GM12878 (cell line): ENCODE data around the gene IDH3G. TPM values are rescaled to one million over a fixed set of nuclear protein-coding genes. Genes with fewer than 3 reads are reported as not detected.

ENCODE experiments used
- ATAC-seq: fragments of 200-7000 bp; cut with Tn5 transposase; 3 replicates; pipeline ENCODE4 v1.9.1; 2020; ENCODE audit warnings: mild to moderate bottlenecking, moderate library complexity
- BruUV-seq: library from RNA; stranded (reverse); fragments of 400-500 nt; replicated peaks from 2 replicates; lab custom pipeline; 2021; lab: Mats Ljungman, UMichigan
- CTCF ChIA-PET: fragments of 300-600 bp; sonication (Branson Sonifier 250); formaldehyde crosslinking; extraction: SDS; loops from one replicate; lab custom pipeline; 2021; ENCODE audit warnings: inconsistent platforms; lab: Yijun Ruan, JAX
- POLR2A ChIA-PET: fragments of 350-600 bp; formaldehyde crosslinking; extraction: SDS; loops from one replicate; lab custom pipeline; 2021; ENCODE audit warnings: inconsistent platforms; lab: Charles Lee
- RAD21 ChIA-PET: fragments of 300-600 bp; sonication (Branson Sonifier 250); formaldehyde crosslinking; loops from one replicate; lab custom pipeline; 2023; ENCODE audit warnings: antibody characterized with exemption; ENCODE audit not compliant: unreplicated experiment; lab: Charles Lee
- SMC1A ChIA-PET: fragments of 300-600 bp; sonication (Branson Sonifier 250); formaldehyde crosslinking; loops from one replicate; lab custom pipeline; 2023; ENCODE audit not compliant: unreplicated experiment, uncharacterized antibody; lab: Charles Lee
- DNase-seq: peaks from one replicate; pipeline ENCODE4 v3.0.0-alpha.2; 2011; ENCODE audit warnings: low read depth, low spot score
- FAIRE-seq: peaks from 3 replicates; lab custom pipeline; 2011; peaks lifted over from hg19 to GRCh38; lab: Jason Lieb, UNC
- H2AFZ ChIP-seq: 2 replicates; pipeline ENCODE4 v1.6.0; 2011; ENCODE audit warnings: low read depth, low read length, control low read depth; ENCODE audit not compliant: control insufficient read depth
- H3K27ac ChIP-seq: 2 replicates; pipeline ENCODE4 v1.5.1; 2011; ENCODE audit warnings: control low read depth; ENCODE audit not compliant: control insufficient read depth, insufficient read depth
- H3K27me3 ChIP-seq, 2 experiments: replicated peaks in 1 of 2; 2 replicates each; pipeline versions ENCODE4 v1.6.0 to v1.6.1; 2011; ENCODE audit warnings: low read length in 1 of 2; ENCODE audit not compliant: control insufficient read depth in 2 of 2, insufficient read depth in 2 of 2
- H3K36me3 ChIP-seq, 2 experiments: 2 replicates each; pipeline ENCODE4 v1.5.1; 2011; ENCODE audit warnings: low read length in 1 of 2; ENCODE audit not compliant: control insufficient read depth in 2 of 2, insufficient read depth in 2 of 2
- H3K4me1 ChIP-seq: 2 replicates; pipeline ENCODE4 v1.6.1; 2011; ENCODE audit warnings: mild to moderate bottlenecking, low read length, moderate library complexity, mixed read lengths; ENCODE audit not compliant: control insufficient read depth, insufficient read depth
- H3K4me2 ChIP-seq: 2 replicates; pipeline ENCODE4 v1.6.0; 2011; ENCODE audit warnings: control low read depth; ENCODE audit not compliant: control insufficient read depth, insufficient read depth
- H3K4me3 ChIP-seq: fragments of 200-600 bp; sonication (generic); 2 replicates; pipeline ENCODE4 v1.5.1; 2016
- H3K79me2 ChIP-seq: 2 replicates; pipeline ENCODE4 v1.6.0; 2011; ENCODE audit warnings: low read length; ENCODE audit not compliant: control insufficient read depth, insufficient read depth
- H3K9ac ChIP-seq: 2 replicates; pipeline ENCODE4 v1.8.0; 2011; ENCODE audit warnings: low read length, control low read depth, mixed read lengths; ENCODE audit not compliant: control insufficient read depth, insufficient read depth
- H3K9me3 ChIP-seq: replicated peaks from 3 replicates; pipeline ENCODE4 v1.5.1; 2011; ENCODE audit warnings: mild to moderate bottlenecking, low read length; ENCODE audit not compliant: control insufficient read depth, insufficient read depth
- H4K20me1 ChIP-seq: 2 replicates; pipeline ENCODE4 v1.6.0; 2011; ENCODE audit not compliant: control insufficient read depth, insufficient read depth
- BCL3 ChIP-seq: IDR thresholded peaks from 2 replicates; pipeline ENCODE4 v1.6.1; 2011; ENCODE audit warnings: borderline replicate concordance, low read depth, mild to moderate bottlenecking, moderate library complexity, low read length; ENCODE audit not compliant: insufficient read depth, poor library complexity, severe bottlenecking
- CEBPZ ChIP-seq: fragments of 150-350 bp; IDR thresholded peaks from 2 replicates; pipeline ENCODE4 v1.6.1; 2016; ENCODE audit warnings: low read depth, low read length
- CTCF ChIP-seq, 3 experiments: IDR thresholded peaks in 2 of 3; conservative IDR thresholded peaks in 1 of 3; 2 replicates each; pipeline ENCODE4 v1.5.1; 2011; ENCODE audit warnings: low read depth in 3 of 3, low read length in 3 of 3, mild to moderate bottlenecking in 3 of 3, control low read depth in 2 of 3, moderate library complexity in 2 of 3, inconsistent platforms in 1 of 3, mixed read lengths in 1 of 3; ENCODE audit not compliant: control insufficient read depth in 2 of 3, insufficient read depth in 1 of 3; ENCODE audit errors: extremely low read depth in 1 of 3
- E2F4 ChIP-seq: IDR thresholded peaks from 2 replicates; pipeline ENCODE4 v1.6.1; 2012; ENCODE audit warnings: low read depth, low read length, improper control_type of control experiment
- FOS ChIP-seq: IDR thresholded peaks from 3 replicates; pipeline ENCODE4 v1.6.1; 2011; ENCODE audit warnings: borderline replicate concordance; ENCODE audit not compliant: insufficient read length; ENCODE audit errors: extremely low read depth
- FOXK2 ChIP-seq: fragments of 450-650 bp; IDR thresholded peaks from 2 replicates; pipeline ENCODE4 v1.6.1; 2017; ENCODE audit warnings: mild to moderate bottlenecking, moderate library complexity
- HDGF ChIP-seq: fragments of 450-650 bp; IDR thresholded peaks from 2 replicates; pipeline ENCODE4 v1.6.1; 2016; ENCODE audit warnings: antibody characterized with exemption
- MEF2B ChIP-seq: fragments of 450-650 bp; IDR thresholded peaks from 2 replicates; pipeline ENCODE4 v1.6.1; 2018; ENCODE audit warnings: mild to moderate bottlenecking, moderate library complexity; ENCODE audit not compliant: partially characterized antibody, poor library complexity, severe bottlenecking
- MLLT1 ChIP-seq: fragments of 450-650 bp; IDR thresholded peaks from 2 replicates; pipeline ENCODE4 v1.6.1; 2016; ENCODE audit warnings: mild to moderate bottlenecking
- NBN ChIP-seq: fragments of 450-650 bp; IDR thresholded peaks from 2 replicates; pipeline ENCODE4 v1.6.1; 2016
- PBX3 ChIP-seq: IDR thresholded peaks from 2 replicates; pipeline ENCODE4 v1.6.1; 2011; ENCODE audit warnings: mild to moderate bottlenecking, low read depth, low read length, moderate library complexity; ENCODE audit not compliant: insufficient replicate concordance
- SREBF2 ChIP-seq: IDR thresholded peaks from 2 replicates; pipeline ENCODE4 v1.6.1; 2012; ENCODE audit warnings: mild to moderate bottlenecking, low read length
- ZNF384 ChIP-seq: IDR thresholded peaks from 2 replicates; pipeline ENCODE4 v1.6.1; 2012; ENCODE audit warnings: low read depth, mild to moderate bottlenecking, low read length, improper control_type of control experiment, borderline replicate concordance
- WGBS: methylation state at CpG from one replicate; pipeline ENCODE4 v1.1.6; 2016; ENCODE audit warnings: low lambda C conversion rate; ENCODE audit not compliant: insufficient replicate concordance, insufficient coverage; ENCODE audit errors: missing lambda C conversion rate; 5-methylcytosine and 5-hydroxymethylcytosine counted together
- in situ Hi-C: fragments of 300-500 bp; cut with MboI; formaldehyde crosslinking; loops from 9 replicates; pipeline ENCODE4 v1.14.3; 2018; ENCODE audit warnings: mixed read lengths
- intact Hi-C: fragments of 100-400 bp; cut with micrococcal nuclease; formaldehyde crosslinking; loops from one replicate; pipeline ENCODE4 v1.14.2; 2022; ENCODE audit not compliant: unreplicated experiment
- polyA plus RNA-seq, 11 experiments: library from polyadenylated mRNA; depleted of rRNA in 4 of 11; unstranded in 6 of 11; stranded (reverse) in 5 of 11; fragments of >200 nt; fragmentation: Nextera tagmentation in 4 of 11; fragmentation: Illumina TruSeq in 1 of 11; extraction: Ambion mirVana in 4 of 11; extraction: Trizol in 1 of 11; gene quantifications; 1 replicate in 1 of 11; 2 replicates in 10 of 11; pipeline versions ENCODE4 v1.2.1 to v1.2.3, GENCODE V29; 2011 to 2016; ENCODE audit warnings: inconsistent platforms in 2 of 11, missing spikeins in 2 of 11, low read depth in 1 of 11
- total RNA-seq, 4 experiments: library from RNA; depleted of rRNA in 3 of 4; stranded (reverse); fragments of >200 nt in 3 of 4; fragmentation: Illumina TruSeq in 1 of 4; extraction: Trizol in 1 of 4; gene quantifications; 2 replicates each; pipeline versions ENCODE4 v1.2.1 to v1.2.3, GENCODE V29; 2013 to 2021

The IDH3G gene
- total and polyA plus RNA-seq, 10 of the 15 experiments (the other 5 are each of a cell fraction or from before 2014, with no cell fraction given): 26.3 to 102 (median 66.6) TPM

- CTCF ChIA-PET: interaction anchor here (0.7 kb wide), 1 partner anchor 137 kb away, joined by 3 read pairs; no protein-coding TSS in a partner anchor
- TF ChIP-seq E2F4: no peak
- no peak for TF ChIP-seq SREBF2
- no peak for TF ChIP-seq NBN
- no peak for TF ChIP-seq CTCF (IDR thresholded peaks at IDR 0.05 in 2 of 3, conservative IDR thresholded peaks at IDR 0.05 in 1 of 3; ENCODE audit: control insufficient read depth in 2 of 3, extremely low read depth in 1 of 3, insufficient read depth in 1 of 3, low read depth in 3 of 3, low read length in 3 of 3)
- TF ChIP-seq FOXK2: no peak
- TF ChIP-seq MLLT1: no peak
- no peak for TF ChIP-seq FOS
- TF ChIP-seq BCL3: no peak
- TF ChIP-seq CEBPZ: no peak
- TF ChIP-seq HDGF: no peak
- TF ChIP-seq ZNF384: no peak
- TF ChIP-seq PBX3: no peak
- no peak for TF ChIP-seq MEF2B
These were observed 4.5 kb downstream of the IDH3G start for GRCh38 chrX:153789654-153790053.

More at GRCh38 chrX:153789654-153790053, 4.5 kb downstream of the IDH3G start:
- POLR2A ChIA-PET: no interaction called here
- Histone ChIP-seq H3K4me1 (no peaks in the 10 kb centered on the region), H4K20me1 (no peaks in the 10 kb centered on the region), H3K9ac (no peak overlapping the region), H3K4me2 (no peak overlapping the region), H3K4me3 (no peak overlapping the region), H2AFZ (no peak overlapping the region), H3K9me3 (no peaks in the 10 kb centered on the region; the same call in 2 of the 3 replicates), H3K36me3 (peaks cover 3% of the 10 kb centered on the region in 2 experiments; a peak in 3 of 4 replicates), H3K27ac (no peak overlapping the region), H3K79me2 (peaks cover 28% of the 10 kb centered on the region), H3K27me3 (no peaks in the 10 kb centered on the region)
- in situ Hi-C loops: loop anchor here (10.0 kb wide), 1 partner anchor 55 kb away; no protein-coding TSS in a partner anchor
- 78% methylated on average over 8 of the region's 12 CpGs for WGBS
- intact Hi-C loops: no loop called here
- RAD21 ChIA-PET: no interaction called here
- SMC1A ChIA-PET: no interaction called here
- BruUV-seq: no TSS peak
- ATAC-seq (no peak), DNase-seq (no peak), FAIRE-seq (no peak)
